ENCODE data around the gene TNFRSF19.
A peak's percentile ranks its signal among the peaks of the same experiment; 100 is the strongest.

Gene TNFRSF19

DNA sequence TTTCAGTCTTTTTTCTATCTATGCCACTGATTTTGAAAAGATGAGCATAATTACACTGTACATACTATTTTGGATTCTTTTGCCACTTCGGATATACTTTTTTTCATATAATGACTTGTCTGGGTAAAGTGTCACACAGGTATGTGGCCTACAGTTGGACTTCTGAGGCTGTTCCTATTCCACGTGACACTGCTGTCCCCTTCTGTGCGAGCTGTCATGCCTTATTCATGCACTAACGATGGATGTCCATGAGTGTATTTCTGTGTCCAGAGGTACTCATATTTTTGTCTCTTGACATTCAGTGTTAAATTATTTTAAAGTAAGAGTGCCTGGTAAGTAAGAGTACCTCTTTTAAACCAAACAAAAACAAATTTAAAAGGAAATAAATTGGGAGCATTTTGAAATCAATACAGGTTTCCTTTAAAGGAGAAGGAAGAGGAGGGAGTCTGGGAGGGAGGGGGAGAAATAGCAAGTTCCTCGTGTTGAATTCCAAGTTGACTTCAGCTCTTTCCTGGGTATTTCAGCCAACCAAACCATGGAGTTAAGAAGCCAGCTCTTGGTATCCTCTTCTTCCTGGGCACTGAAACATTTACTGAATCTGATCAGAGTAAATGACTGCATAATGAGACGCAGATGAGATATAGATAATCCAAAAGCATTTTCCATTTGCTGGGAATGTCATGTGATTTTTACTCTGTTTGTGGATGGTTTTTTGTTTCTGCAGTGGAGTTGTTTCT is 61.3 kb downstream of the TNFRSF19 start:
- Histone ChIP-seq H3K9ac (ENCODE audit: insufficient read length) (no peak overlapping the region), H3K4me3 (peak overlapping the region; percentile 61), H3K36me3 (ENCODE audit: insufficient read depth, low read length) (no peaks in the 10 kb centered on the region), H3K27ac (peak overlapping the region; percentile 95), H3K9me3 (ENCODE audit: low read depth, low read length) (no peaks in the 10 kb centered on the region)
- TF ChIP-seq POLR2AphosphoS5 (IDR thresholded peaks at IDR 0.05; ENCODE audit: borderline replicate concordance, low read depth, low read length) (peak; percentile 68; the same call in 1 of the 2 replicates), EZH2 (IDR thresholded peaks at IDR 0.05) (no peak)
- DNase-seq (ENCODE audit: low read depth, low spot score), result peak; percentile 77

DNA sequence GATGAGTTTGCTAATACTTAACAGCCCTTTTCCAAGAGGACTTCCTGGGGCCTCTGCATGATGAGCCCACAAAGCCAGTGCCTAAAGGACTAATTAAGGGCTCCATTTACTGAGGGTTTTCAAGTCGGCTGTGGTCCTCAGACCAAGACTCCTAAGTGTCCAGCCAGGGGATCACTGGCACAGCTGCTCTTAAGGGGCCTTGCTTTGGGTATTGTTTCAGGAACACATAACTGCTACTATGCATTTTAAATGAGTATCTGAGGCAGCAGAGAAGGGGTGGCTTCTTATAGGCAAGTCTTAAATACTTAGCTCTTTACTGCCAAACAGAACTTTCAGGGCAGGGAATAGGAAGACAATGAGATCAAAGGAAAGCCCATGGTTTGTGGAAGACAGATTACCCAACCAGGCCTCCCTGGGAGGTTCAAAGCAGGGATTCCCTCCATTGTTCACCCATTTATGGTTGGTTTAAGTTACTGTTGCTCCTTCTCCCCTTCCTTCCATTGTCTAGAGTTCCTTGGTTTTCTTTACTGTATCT is 61.9 kb downstream of the TNFRSF19 start:
- H3K27ac ChIP-seq, result peak overlapping the region; percentile 95
- H3K4me3 ChIP-seq, result peak overlapping the region; percentile 61
- peak; percentile 61 for DNase-seq (ENCODE audit: low read depth, low spot score)
- H3K9ac ChIP-seq (ENCODE audit: insufficient read length), result no peak overlapping the region
- H3K9me3 ChIP-seq (ENCODE audit: low read depth, low read length), result no peaks in the 10 kb centered on the region
- no peaks in the 10 kb centered on the region for H3K36me3 ChIP-seq (ENCODE audit: insufficient read depth, low read length)
- no peak for TF ChIP-seq EZH2 (IDR thresholded peaks at IDR 0.05)
- peak; percentile 53 for TF ChIP-seq POLR2AphosphoS5 (IDR thresholded peaks at IDR 0.05; ENCODE audit: borderline replicate concordance, low read depth, low read length)

DNA sequence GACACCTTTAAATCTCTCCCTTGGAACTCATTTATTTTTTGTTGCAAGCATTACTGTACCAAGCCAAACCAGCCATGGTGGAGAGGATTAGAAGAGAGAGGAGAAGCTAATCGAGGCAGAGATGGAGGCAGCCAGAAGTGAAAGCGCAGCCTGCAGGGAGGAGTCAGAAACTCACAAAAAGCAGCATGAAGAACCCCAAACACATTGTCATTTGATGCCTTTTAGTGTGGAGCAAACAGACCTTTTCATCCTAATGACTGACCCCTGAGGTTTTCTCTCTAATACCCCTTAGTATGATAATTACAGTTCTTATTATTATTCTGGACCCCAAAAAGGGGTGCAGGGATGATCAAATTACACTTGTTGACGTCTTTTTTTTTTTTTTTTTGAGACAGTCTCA is 62.5 kb downstream of the TNFRSF19 start:
- H3K9me3 ChIP-seq (ENCODE audit: low read depth, low read length), result no peaks in the 10 kb centered on the region
- no peak for TF ChIP-seq EZH2 (IDR thresholded peaks at IDR 0.05)
- TF ChIP-seq POLR2AphosphoS5 (IDR thresholded peaks at IDR 0.05; ENCODE audit: borderline replicate concordance, low read depth, low read length), result no peak
- TF ChIP-seq FOXP2 (optimal IDR thresholded peaks at IDR 0.05; ENCODE audit: control extremely low read depth, extremely low read length, insufficient read depth), result no peak
- DNase-seq (ENCODE audit: low read depth, low spot score), result no peak
- no peak overlapping the region; the same call in 1 of the 2 replicates for H3K4me3 ChIP-seq
- H3K27ac ChIP-seq, result peak overlapping the region; percentile 95
- H3K9ac ChIP-seq (ENCODE audit: insufficient read length), result no peak overlapping the region
- no peaks in the 10 kb centered on the region for H3K36me3 ChIP-seq (ENCODE audit: insufficient read depth, low read length)

DNA sequence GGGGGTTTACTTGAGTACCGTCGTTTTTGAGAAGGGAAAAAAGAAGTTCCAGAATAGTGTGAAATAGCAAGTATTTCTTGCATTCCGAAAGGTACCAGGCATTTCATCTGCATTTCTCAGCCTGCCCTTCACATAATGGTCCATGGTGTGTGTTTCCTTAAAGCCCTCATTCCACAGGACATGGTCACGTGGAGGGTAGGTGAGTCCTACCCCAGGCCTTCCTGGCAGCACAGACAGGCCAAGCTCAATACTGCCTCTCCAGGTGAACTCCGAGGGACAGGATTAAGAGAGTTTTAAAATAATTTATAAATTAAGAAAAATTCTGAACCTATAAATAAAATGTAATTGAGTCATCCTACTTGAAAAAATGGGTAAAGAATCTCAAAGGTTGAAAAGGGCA is 64.7 kb downstream of the TNFRSF19 start:
- Histone ChIP-seq H3K9me3 (ENCODE audit: low read depth, low read length) (no peaks in the 10 kb centered on the region), H3K36me3 (ENCODE audit: insufficient read depth, low read length) (no peaks in the 10 kb centered on the region), H3K4me3 (no peak overlapping the region), H3K9ac (ENCODE audit: insufficient read length) (no peak overlapping the region), H3K27ac (no peak overlapping the region)
- no peak for DNase-seq (ENCODE audit: low read depth, low spot score)
- TF ChIP-seq EZH2 (IDR thresholded peaks at IDR 0.05) (no peak), FOXP2 (optimal IDR thresholded peaks at IDR 0.05; ENCODE audit: control extremely low read depth, extremely low read length, insufficient read depth) (no peak), POLR2AphosphoS5 (IDR thresholded peaks at IDR 0.05; ENCODE audit: borderline replicate concordance, low read depth, low read length) (no peak)

DNA sequence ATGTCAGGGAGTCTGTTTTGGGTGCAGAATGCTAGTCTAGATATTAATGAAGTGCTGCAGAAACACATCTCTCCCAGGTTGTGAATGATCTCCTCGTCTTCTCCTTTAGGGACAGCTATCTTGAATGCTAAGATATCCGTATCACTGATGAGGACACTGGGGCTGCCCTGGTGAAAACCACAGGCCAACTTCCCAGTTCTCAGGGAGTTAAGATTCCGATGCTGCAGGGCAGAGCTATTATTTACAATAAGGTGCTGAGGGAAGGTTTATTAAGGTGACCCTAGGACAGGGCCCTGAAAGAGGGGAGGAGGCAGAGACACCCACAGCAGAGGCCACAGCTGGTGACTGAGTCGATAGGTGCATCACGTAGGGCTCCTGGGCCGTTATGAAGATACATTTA is 66.1 kb downstream of the TNFRSF19 start:
- H3K4me3 ChIP-seq, result no peak overlapping the region
- no peak overlapping the region for H3K27ac ChIP-seq
- no peak for DNase-seq (ENCODE audit: low read depth, low spot score)
- H3K9me3 ChIP-seq (ENCODE audit: low read depth, low read length), result no peaks in the 10 kb centered on the region
- TF ChIP-seq EZH2 (IDR thresholded peaks at IDR 0.05) (no peak), POLR2AphosphoS5 (IDR thresholded peaks at IDR 0.05; ENCODE audit: borderline replicate concordance, low read depth, low read length) (no peak), FOXP2 (optimal IDR thresholded peaks at IDR 0.05; ENCODE audit: control extremely low read depth, extremely low read length, insufficient read depth) (no peak)
- H3K36me3 ChIP-seq (ENCODE audit: insufficient read depth, low read length), result no peaks in the 10 kb centered on the region
- H3K9ac ChIP-seq (ENCODE audit: insufficient read length), result no peak overlapping the region

DNA sequence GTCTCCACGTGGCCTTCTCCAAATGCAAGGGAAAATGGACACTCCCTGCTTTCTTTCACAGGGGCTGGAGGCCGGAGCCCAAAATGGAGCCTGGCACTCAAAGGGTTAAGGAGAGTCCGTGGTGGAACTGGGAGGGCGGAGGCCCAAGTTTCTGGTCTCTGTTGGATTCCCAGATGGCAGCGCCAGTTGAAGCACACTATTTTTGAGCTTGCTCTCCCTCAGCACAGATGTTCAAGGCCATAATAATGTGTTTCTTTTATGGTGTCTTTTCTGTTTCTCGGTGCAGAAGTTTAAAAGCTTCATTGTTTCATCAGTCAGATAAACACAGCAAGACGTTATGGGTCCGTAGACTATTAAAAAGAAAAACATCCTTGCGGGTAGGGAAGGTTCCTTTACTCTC is 67.6 kb downstream of the TNFRSF19 start:
- DNase-seq (ENCODE audit: low read depth, low spot score), result no peak
- H3K9ac ChIP-seq (ENCODE audit: insufficient read length), result no peak overlapping the region
- H3K36me3 ChIP-seq (ENCODE audit: insufficient read depth, low read length), result no peaks in the 10 kb centered on the region
- TF ChIP-seq POLR2AphosphoS5 (IDR thresholded peaks at IDR 0.05; ENCODE audit: borderline replicate concordance, low read depth, low read length), result no peak
- no peak for TF ChIP-seq FOXP2 (optimal IDR thresholded peaks at IDR 0.05; ENCODE audit: control extremely low read depth, extremely low read length, insufficient read depth)
- TF ChIP-seq EZH2 (IDR thresholded peaks at IDR 0.05), result no peak
- no peak overlapping the region for H3K4me3 ChIP-seq
- H3K9me3 ChIP-seq (ENCODE audit: low read depth, low read length), result no peaks in the 10 kb centered on the region
- H3K27ac ChIP-seq, result no peak overlapping the region

DNA sequence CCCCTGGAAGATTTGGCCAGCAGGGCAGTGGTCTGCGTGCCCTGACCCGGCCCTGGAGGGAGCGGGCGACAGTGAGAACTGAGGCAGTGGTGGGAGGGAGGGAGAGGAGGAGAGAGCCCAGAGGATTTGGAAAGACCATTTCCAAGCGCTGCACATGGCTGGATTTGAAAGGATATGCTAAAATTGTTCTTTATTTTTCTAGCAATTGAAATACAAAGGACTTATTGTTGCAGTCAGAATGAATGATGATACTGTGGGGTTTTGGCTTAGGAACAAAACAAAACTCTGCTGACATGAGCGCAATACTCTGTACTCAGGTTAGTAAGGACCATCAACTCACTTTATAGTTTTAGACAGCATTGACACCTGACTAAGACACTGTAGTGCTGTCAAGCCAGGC is 69.5 kb downstream of the TNFRSF19 start:
- H3K36me3 ChIP-seq (ENCODE audit: insufficient read depth, low read length), result no peaks in the 10 kb centered on the region
- H3K27ac ChIP-seq, result no peak overlapping the region
- H3K9ac ChIP-seq (ENCODE audit: insufficient read length), result no peak overlapping the region
- H3K9me3 ChIP-seq (ENCODE audit: low read depth, low read length), result no peaks in the 10 kb centered on the region
- H3K4me3 ChIP-seq, result no peak overlapping the region
- TF ChIP-seq FOXP2 (optimal IDR thresholded peaks at IDR 0.05; ENCODE audit: control extremely low read depth, extremely low read length, insufficient read depth) (no peak), EZH2 (IDR thresholded peaks at IDR 0.05) (no peak), POLR2AphosphoS5 (IDR thresholded peaks at IDR 0.05; ENCODE audit: borderline replicate concordance, low read depth, low read length) (no peak)
- no peak for DNase-seq (ENCODE audit: low read depth, low spot score)

DNA sequence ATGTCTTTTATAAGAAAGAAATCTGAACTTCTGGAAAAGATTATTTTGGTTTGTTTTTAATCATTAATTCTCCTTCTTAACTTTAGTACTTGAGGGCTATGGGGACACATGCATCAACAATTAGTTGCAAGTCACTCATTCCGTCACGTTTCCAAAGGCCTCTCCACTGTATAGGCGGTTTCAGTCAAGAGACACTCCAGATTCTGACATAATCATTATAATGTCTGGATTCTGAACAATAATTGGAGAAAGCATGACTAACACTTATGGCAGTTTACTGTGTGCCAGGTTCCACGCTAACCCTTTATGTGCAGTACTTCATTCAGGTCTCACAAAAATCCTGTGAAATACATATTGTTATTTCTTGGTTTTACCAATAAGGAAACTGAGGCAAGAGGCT is 71.9 kb downstream of the TNFRSF19 start:
- Histone ChIP-seq H3K27ac (no peak overlapping the region), H3K4me3 (no peak overlapping the region), H3K9ac (ENCODE audit: insufficient read length) (no peak overlapping the region), H3K36me3 (ENCODE audit: insufficient read depth, low read length) (no peaks in the 10 kb centered on the region), H3K9me3 (ENCODE audit: low read depth, low read length) (no peaks in the 10 kb centered on the region)
- TF ChIP-seq EZH2 (IDR thresholded peaks at IDR 0.05) (no peak), FOXP2 (optimal IDR thresholded peaks at IDR 0.05; ENCODE audit: control extremely low read depth, extremely low read length, insufficient read depth) (no peak)
- no peak for DNase-seq (ENCODE audit: low read depth, low spot score)
